ENCODE measurements around the gene LGALS7B. TPM values are rescaled to one million over a fixed set of nuclear protein-coding genes. Genes with fewer than 3 reads are reported as not detected.
"Not testable (repeated sequence)": the region's sequence is repeated elsewhere in the genome, so short reads cannot be mapped to it uniquely, and the experiment has no call there.

Gene LGALS7B
- not detected for total RNA-seq

DNA sequence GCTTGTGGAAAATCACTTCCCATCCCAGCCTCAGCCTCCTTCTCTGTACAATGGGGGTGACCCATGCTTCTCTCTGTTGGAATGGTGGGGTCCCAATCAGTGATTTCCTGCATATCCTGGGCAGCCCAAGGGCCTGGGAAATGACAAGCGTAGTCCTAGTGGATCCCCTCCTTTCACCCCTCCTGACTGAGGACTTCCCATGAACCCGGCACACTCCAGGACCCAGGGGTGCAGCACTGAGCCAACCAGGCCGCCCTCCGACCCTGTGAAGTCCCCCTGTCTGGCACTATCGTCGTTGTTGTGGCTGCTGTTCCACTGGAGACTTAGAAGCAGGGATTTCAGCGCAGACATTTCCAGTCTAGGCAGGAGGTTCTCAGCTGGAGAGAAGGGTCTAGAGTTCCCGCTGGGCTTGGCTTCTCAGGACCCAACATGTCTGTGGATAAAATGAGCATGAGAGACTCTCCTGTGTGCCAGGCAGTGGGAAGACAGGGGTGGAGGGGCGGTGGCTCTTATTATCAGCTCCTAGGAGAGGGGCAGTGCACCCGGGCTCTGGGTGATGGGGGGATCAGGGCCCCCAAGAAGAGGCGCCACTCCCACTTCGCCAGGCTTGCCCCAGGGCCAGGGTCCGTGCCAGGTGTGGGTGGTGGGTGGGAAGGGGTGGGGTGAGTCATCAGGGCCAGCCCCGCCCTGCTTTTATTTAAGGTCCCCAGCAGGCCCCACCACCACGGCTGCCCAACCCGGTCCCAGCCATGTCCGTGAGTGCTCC is at the start of gene LGALS7B:
TSS of gene LGALS7B (plus strand) at position 723 of the 766 bp plus-strand sequence. CDS start at position 750, 27 bp downstream.
- DNase-seq (no peak), ATAC-seq (replicated peaks in 1 of 2) (no peak)
- H3K27ac Mint-ChIP-seq = no peak within 1 kb of the TSS
- peaks cover 7% of the 10 kb centered on the region for H3K4me1 Mint-ChIP-seq (ENCODE audit: low read depth)
- no peaks in the 10 kb centered on the region for H3K27me3 Mint-ChIP-seq (ENCODE audit: low read depth)
- H3K4me3 Mint-ChIP-seq = no peak within 1 kb of the TSS
- no peaks in the 10 kb centered on the region for H3K9me3 Mint-ChIP-seq
- no peaks in the 10 kb centered on the region for H3K36me3 Mint-ChIP-seq (ENCODE audit: insufficient read depth in 2 of 2)

GRCh38 chr19:38739440-38740256 is 49.4 kb upstream of the LGALS7B start:
- no peak for ATAC-seq (replicated peaks in 1 of 2)

DNA sequence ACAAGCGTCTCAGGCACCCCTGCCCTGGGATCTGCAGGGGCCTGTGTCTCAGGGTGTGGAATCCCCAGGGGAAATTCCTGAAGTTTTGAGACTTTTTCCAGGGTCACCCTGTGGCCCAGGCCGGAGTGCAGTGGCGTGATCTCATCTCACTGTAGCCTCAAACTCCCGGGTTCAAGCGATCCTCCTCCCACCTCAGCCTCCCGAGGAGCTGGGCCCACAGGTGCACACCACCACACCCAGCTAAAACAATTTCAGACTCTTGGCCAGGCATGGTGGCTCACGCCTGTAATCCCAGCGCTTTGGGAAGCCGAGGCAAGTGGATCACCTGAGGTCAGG is 48.8 kb upstream of the LGALS7B start:
- Mint-ChIP-seq H3K27me3 (ENCODE audit: low read depth) (peaks cover 8% of the 10 kb centered on the region), H3K4me1 (ENCODE audit: low read depth) (peaks cover 14% of the 10 kb centered on the region), H3K4me3 (no peak overlapping the region), H3K27ac (no peak overlapping the region), H3K36me3 (ENCODE audit: insufficient read depth in 2 of 2) (no peaks in the 10 kb centered on the region), H3K9me3 (no peaks in the 10 kb centered on the region)
- DNase-seq (no peak), ATAC-seq (replicated peaks in 1 of 2) (no peak)

More at GRCh38 chr19:38739440-38740256, 49.4 kb upstream of the LGALS7B start:
- Mint-ChIP-seq H3K9me3 (no peaks in the 10 kb centered on the region), H3K4me3 (no peak overlapping the region), H3K27ac (no peak overlapping the region), H3K4me1 (ENCODE audit: low read depth) (peaks cover 20% of the 10 kb centered on the region), H3K36me3 (ENCODE audit: insufficient read depth in 2 of 2) (no peaks in the 10 kb centered on the region), H3K27me3 (ENCODE audit: low read depth) (peaks cover 8% of the 10 kb centered on the region)
- peak in 1 of 2 donors; percentile 22 for DNase-seq

DNA sequence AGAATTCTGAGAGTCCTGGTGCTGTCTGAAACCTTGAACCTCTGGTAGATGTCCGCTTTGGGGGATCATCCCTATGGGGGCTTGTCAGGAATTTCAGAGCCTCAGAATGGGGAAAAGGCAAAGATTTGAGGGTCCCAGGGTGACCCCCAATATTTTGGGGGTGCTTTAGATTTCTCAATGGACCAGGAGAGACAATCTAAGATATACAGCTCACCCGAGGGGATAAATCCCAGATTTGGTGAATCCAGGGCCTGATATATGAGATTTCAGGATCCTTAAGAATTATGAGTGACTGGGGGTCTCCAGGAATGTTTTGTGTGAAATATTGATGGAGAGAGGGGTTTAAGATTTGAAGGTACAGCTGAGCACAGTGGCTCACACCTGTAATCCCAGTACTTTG is 48.1 kb upstream of the LGALS7B start:
- Mint-ChIP-seq H3K27me3 (ENCODE audit: low read depth) (peaks cover 8% of the 10 kb centered on the region), H3K36me3 (ENCODE audit: insufficient read depth in 2 of 2) (no peaks in the 10 kb centered on the region), H3K9me3 (no peaks in the 10 kb centered on the region), H3K27ac (no peak overlapping the region), H3K4me3 (no peak overlapping the region), H3K4me1 (ENCODE audit: low read depth) (peaks cover 13% of the 10 kb centered on the region)
- ATAC-seq (replicated peaks in 1 of 2) = no peak
- no peak for DNase-seq

DNA sequence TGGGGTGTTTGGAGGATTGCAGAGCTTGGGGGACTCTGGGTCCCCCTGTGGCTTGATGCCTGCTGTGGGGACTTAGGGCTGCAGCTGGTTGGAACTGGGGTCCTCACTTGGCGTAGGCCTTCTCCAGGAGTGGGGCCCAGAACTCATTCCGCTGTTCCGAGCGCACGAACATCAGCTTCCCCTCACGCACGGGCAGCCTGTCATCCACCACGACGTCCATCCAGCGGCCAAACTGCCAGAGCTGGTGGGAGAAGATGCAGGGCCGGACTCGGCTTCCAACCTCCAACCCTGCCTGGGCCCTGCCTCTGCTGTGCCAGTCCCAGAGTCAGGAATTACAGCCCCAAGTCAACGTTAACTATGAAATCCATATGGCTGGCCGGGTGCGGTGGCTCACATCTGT is 47.3 kb upstream of the LGALS7B start:
- Mint-ChIP-seq H3K27me3 (ENCODE audit: low read depth) (peaks cover 8% of the 10 kb centered on the region), H3K4me1 (ENCODE audit: low read depth) (peaks cover 13% of the 10 kb centered on the region), H3K36me3 (ENCODE audit: insufficient read depth in 2 of 2) (no peaks in the 10 kb centered on the region), H3K4me3 (no peak overlapping the region), H3K9me3 (no peaks in the 10 kb centered on the region), H3K27ac (no peak overlapping the region)
- DNase-seq = no peak
- no peak for ATAC-seq (replicated peaks in 1 of 2)

DNA sequence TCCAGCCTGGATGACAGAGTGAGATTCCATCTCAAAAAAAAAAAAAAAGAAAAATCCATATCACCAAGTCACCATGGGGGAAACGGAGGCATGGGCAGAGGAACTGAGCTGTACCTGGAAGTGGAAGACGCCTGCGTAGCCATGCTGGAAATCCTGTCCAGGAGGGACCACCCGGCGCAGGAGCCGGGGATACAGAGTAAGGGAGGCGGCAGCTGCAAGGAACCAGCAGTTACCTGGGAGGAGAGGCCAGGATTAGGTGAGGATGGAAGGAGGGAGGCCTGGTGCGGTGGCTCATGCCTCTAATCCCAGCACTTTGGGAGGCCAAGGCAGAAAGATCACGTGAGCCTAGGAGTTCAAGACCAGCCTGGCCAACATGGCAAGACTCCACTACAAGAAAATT is 46.7 kb upstream of the LGALS7B start:
- Mint-ChIP-seq H3K4me3 (no peak overlapping the region), H3K27ac (no peak overlapping the region), H3K27me3 (ENCODE audit: low read depth) (peaks cover 8% of the 10 kb centered on the region), H3K36me3 (ENCODE audit: insufficient read depth in 2 of 2) (no peaks in the 10 kb centered on the region), H3K9me3 (no peaks in the 10 kb centered on the region), H3K4me1 (ENCODE audit: low read depth) (peaks cover 13% of the 10 kb centered on the region)
- ATAC-seq (replicated peaks in 1 of 2) (no peak), DNase-seq (no peak)

DNA sequence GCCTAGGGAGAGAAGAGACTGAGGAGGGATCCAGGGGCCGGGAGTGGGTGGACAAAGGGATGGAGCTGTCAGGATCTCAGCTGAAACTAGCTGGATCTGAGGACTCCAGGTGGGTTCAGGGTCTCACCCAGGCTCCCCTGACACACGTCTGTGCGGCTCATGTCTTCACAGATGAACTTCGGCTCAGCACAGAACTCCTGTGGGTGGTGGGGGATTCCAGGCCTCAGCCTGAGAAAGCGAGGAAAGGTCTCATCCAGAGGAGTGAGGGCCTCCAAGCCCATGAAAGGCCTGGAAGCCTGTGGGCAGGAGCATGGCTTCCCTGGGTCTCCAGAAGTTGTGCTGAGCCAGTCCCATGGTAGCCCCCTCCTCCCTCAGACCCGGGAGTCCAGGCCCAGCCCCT is 46.1 kb upstream of the LGALS7B start:
- Mint-ChIP-seq H3K27ac (no peak overlapping the region), H3K27me3 (ENCODE audit: low read depth) (peaks cover 2% of the 10 kb centered on the region), H3K4me3 (no peak overlapping the region), H3K36me3 (ENCODE audit: insufficient read depth in 2 of 2) (no peaks in the 10 kb centered on the region), H3K4me1 (ENCODE audit: low read depth) (peaks cover 7% of the 10 kb centered on the region), H3K9me3 (no peaks in the 10 kb centered on the region)
- ATAC-seq (replicated peaks in 1 of 2) (no peak), DNase-seq (no peak)

DNA sequence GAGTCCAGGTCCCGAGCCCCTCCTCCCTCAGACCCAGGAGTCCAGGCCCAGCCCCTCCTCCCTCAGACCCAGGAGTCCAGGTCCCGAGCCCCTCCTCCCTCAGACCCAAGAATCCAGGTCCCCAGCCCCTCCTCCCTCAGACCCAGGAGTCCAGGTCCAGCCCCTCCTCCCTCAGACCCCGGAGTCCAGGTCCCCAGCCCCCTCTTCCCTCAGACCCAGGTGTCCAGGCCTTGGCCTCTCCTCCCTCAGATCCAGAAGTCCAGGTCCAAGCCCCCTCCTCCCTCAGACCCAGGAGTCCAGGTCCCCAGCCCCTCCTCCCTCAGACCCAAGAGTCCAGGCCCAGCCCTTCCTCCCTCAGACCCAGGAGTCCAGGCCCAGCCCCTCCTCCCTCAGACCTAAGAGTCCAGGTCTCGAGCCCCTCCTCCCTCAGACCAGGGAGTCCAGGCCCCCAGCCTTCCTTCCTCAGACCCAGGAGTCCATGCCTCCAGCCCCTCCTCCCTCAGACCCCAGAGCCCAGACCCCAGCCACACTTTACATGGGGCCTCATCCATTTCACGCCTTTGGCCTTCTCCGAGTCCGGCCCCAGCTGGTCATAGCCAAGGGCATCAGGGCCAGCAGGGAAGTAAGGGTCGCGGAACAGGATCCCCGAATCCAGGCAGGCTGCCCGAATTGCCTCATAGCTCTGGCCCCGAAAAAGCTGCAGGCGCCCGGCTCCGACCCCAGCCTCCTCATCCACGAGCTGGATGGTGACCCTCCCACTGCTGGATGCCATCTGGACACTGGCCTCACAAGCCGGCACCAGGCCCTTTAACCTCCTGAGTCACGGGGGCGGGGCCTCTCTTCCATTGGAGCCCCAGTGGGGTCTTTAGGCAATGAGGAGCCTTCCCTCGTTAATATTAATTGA is 45.4 kb upstream of the LGALS7B start:
- H3K27me3 Mint-ChIP-seq (ENCODE audit: low read depth) = no peaks in the 10 kb centered on the region
- DNase-seq = no peak
- no peak for ATAC-seq (replicated peaks in 1 of 2)
- no peaks in the 10 kb centered on the region for H3K36me3 Mint-ChIP-seq (ENCODE audit: insufficient read depth in 2 of 2)
- H3K4me1 Mint-ChIP-seq (ENCODE audit: low read depth) = peaks cover 5% of the 10 kb centered on the region
- no peaks in the 10 kb centered on the region for H3K9me3 Mint-ChIP-seq
- no peak overlapping the region for H3K27ac Mint-ChIP-seq
- no peak overlapping the region for H3K4me3 Mint-ChIP-seq

DNA sequence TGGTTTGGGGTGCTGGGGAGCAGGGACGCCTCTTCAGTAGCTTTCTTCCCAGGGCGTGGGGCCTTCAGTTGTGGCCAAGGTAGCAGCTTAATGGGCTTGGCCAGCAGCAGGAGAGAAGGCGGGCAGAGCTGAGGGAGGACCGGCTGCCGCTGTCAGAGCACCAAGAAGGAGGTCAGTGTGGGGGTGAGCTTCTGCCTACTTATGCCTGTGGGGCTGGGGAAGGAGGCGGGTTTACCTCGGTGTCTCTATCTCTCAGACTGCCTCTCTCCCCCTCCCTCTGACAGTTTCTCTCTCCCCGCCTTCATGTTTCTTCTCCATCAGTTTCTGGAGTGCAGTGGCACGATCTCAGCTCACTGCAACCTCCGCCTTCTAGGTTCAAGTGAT is 44.7 kb upstream of the LGALS7B start, which contains the start of gene CAPN12:
TSS of gene CAPN12 (minus strand) at position 177 of the 384 bp plus-strand sequence. CDS start 309 bp downstream, outside the sequence.
- H3K4me3 Mint-ChIP-seq = no peak within 1 kb of the TSS
- peak within 1 kb of the TSS; percentile 34 for H3K27ac Mint-ChIP-seq
- peaks cover 5% of the 10 kb centered on the region for H3K4me1 Mint-ChIP-seq (ENCODE audit: low read depth)
- no peaks in the 10 kb centered on the region for H3K36me3 Mint-ChIP-seq (ENCODE audit: insufficient read depth in 2 of 2)
- no peaks in the 10 kb centered on the region for H3K27me3 Mint-ChIP-seq (ENCODE audit: low read depth)
- no peak for ATAC-seq (replicated peaks in 1 of 2)
- DNase-seq = no peak
- H3K9me3 Mint-ChIP-seq = no peaks in the 10 kb centered on the region

DNA sequence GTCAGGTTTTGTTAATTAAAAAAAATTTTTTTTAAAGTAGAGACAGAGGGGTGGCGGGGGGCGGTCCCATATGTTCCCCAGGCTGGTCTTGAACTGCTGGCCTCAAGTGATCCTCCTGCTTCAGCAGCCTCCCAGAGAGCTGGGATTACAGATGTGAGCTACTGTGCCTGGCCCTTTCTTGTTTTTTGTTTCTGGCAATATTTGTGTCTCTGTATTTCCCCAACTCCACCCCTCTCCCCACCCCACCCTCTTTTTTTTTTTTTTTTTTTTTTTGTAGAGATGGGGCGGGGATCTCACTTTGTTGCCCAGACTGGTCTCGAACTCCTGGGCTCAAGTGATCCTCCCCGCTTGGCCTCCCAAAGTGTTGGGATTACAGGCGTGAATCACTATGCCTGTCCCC is 44.1 kb upstream of the LGALS7B start:
- DNase-seq (no peak), ATAC-seq (replicated peaks in 1 of 2) (no peak)
- Mint-ChIP-seq H3K9me3 (no peaks in the 10 kb centered on the region), H3K27ac (no peak overlapping the region), H3K36me3 (ENCODE audit: insufficient read depth in 2 of 2) (no peaks in the 10 kb centered on the region), H3K4me1 (ENCODE audit: low read depth) (no peaks in the 10 kb centered on the region), H3K4me3 (no peak overlapping the region), H3K27me3 (ENCODE audit: low read depth) (no peaks in the 10 kb centered on the region)

GRCh38 chr19:38745316-38745715 is 43.7 kb upstream of the LGALS7B start:
- no peaks in the 10 kb centered on the region for H3K36me3 Mint-ChIP-seq (ENCODE audit: insufficient read depth in 2 of 2)
- DNase-seq = no peak
- H3K27me3 Mint-ChIP-seq (ENCODE audit: low read depth) = no peaks in the 10 kb centered on the region
- no peaks in the 10 kb centered on the region for H3K4me1 Mint-ChIP-seq (ENCODE audit: low read depth)
- H3K27ac Mint-ChIP-seq = no peak overlapping the region
- ATAC-seq (replicated peaks in 1 of 2) = no peak
- no peaks in the 10 kb centered on the region for H3K9me3 Mint-ChIP-seq
- no peak overlapping the region for H3K4me3 Mint-ChIP-seq

DNA sequence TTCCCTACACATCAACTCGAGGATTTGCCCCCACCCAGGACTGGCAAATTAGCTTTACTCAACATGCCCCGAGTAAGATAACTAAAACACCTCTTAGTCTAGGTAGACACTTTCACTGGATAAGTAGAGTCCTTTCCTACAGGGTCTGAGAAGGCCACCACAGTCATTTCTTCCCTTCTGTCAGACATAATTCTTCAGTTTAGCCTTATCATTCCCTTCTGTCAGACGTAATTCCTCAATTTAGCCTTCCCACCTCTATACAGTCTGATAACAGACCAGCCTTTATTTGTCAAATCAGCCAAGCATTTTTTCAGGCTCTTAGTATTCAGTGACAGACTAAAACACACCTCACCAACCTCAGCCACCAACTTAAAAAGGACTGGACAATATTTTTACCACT is 35.2 kb upstream of the LGALS7B start:
- not testable (repeated sequence) for DNase-seq; ATAC-seq (replicated peaks in 1 of 2); H3K36me3 Mint-ChIP-seq (ENCODE audit: insufficient read depth in 2 of 2); H3K4me3 Mint-ChIP-seq; H3K9me3 Mint-ChIP-seq; H3K27me3 Mint-ChIP-seq (ENCODE audit: low read depth); H3K27ac Mint-ChIP-seq; H3K4me1 Mint-ChIP-seq (ENCODE audit: low read depth)

DNA sequence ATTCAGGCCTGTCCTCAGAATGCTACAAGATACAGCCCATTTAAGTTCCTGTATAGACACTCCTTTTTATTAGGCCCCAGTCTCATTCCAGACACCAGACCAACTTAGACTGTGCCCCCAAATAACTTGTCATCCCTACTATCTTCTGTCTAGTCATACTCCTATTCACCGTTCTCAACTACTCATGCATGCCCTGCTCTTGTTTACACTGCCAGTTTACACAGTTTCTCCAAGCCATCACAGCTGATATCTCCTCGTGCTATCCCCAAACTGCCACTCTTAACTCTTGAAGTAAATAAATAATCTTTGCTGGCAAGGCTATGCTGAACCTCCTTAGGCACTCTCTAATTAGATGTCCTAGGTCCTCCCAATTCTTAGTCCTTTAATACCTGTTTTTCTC is 34.8 kb upstream of the LGALS7B start:
- H3K27ac Mint-ChIP-seq; H3K36me3 Mint-ChIP-seq (ENCODE audit: insufficient read depth in 2 of 2); H3K27me3 Mint-ChIP-seq (ENCODE audit: low read depth); H3K4me3 Mint-ChIP-seq; H3K4me1 Mint-ChIP-seq (ENCODE audit: low read depth); ATAC-seq (replicated peaks in 1 of 2); DNase-seq; H3K9me3 Mint-ChIP-seq: not testable (repeated sequence)

Measured in activated T-cell treated with anti-CD3 and anti-CD28 coated beads, Interleukin-2, amount 50 U/mL, for 72 hours (primary cell).